GM23338 (cell line): ENCODE measurements around the gene IGF2BP2. TPM values are rescaled to one million over a fixed set of nuclear protein-coding genes. Genes with fewer than 3 reads are reported as not detected.

Experiments used
- ATAC-seq: fragments of 200-7000 bp; cut with Tn5 transposase; 3 replicates; pipeline ENCODE4 v1.9.1; 2020
- DNase-seq: peaks from one replicate; pipeline ENCODE4 v3.0.0-alpha.2; 2015; ENCODE audit warnings: low spot score
- H2AFZ ChIP-seq: fragments of 200-600 bp; sonication (generic); 2 replicates; pipeline ENCODE4 v1.8.0; 2016; ENCODE audit warnings: antibody characterized with exemption, mild to moderate bottlenecking, moderate library complexity
- H3F3A ChIP-seq: fragments of 200-600 bp; sonication (generic); replicated peaks from 2 replicates; pipeline ENCODE4 v1.8.0; 2017; ENCODE audit warnings: antibody characterized with exemption, mixed run types, low read depth
- H3K27ac ChIP-seq: fragments of 200-600 bp; sonication (generic); 2 replicates; pipeline ENCODE4 v1.6.1; 2016; ENCODE audit warnings: low read depth
- H3K27me3 ChIP-seq: fragments of 200-600 bp; sonication (generic); 2 replicates; pipeline ENCODE4 v1.8.0; 2016; ENCODE audit warnings: mild to moderate bottlenecking, mixed run types, moderate library complexity; ENCODE audit not compliant: insufficient read depth
- H3K36me3 ChIP-seq: fragments of 200-600 bp; sonication (generic); 2 replicates; pipeline ENCODE4 v1.8.0; 2016; ENCODE audit warnings: mild to moderate bottlenecking; ENCODE audit not compliant: insufficient read depth
- H3K4me1 ChIP-seq: fragments of 200-600 bp; sonication (generic); 2 replicates; pipeline ENCODE4 v1.8.0; 2016; ENCODE audit warnings: mild to moderate bottlenecking, moderate library complexity; ENCODE audit not compliant: insufficient read depth
- H3K4me2 ChIP-seq: fragments of 200-600 bp; sonication (generic); 2 replicates; pipeline ENCODE4 v1.7.1; 2017; ENCODE audit warnings: mixed run types
- H3K4me3 ChIP-seq: fragments of 200-600 bp; sonication (generic); 2 replicates; pipeline ENCODE4 v1.6.1; 2016; ENCODE audit warnings: mixed run types
- H3K79me2 ChIP-seq: fragments of 200-600 bp; sonication (generic); replicated peaks from 2 replicates; pipeline ENCODE4 v1.8.0; 2017; ENCODE audit warnings: mild to moderate bottlenecking; ENCODE audit not compliant: insufficient read depth
- H3K9me2 ChIP-seq: fragments of 200-600 bp; sonication (generic); 2 replicates; pipeline ENCODE4 v1.8.0; 2017; ENCODE audit not compliant: insufficient read depth
- H4K20me1 ChIP-seq: fragments of 200-600 bp; sonication (generic); replicated peaks from 2 replicates; pipeline ENCODE4 v1.8.0; 2017; ENCODE audit warnings: mild to moderate bottlenecking; ENCODE audit not compliant: insufficient read depth
- H3K27ac Mint-ChIP-seq: 2 replicates; pipeline ENCODE4 v1.8.0; 2020; ENCODE audit warnings: inconsistent platforms, mild to moderate bottlenecking, moderate library complexity, mixed read lengths
- H3K27me3 Mint-ChIP-seq: 3 replicates; pipeline ENCODE4 v1.8.0; 2022; ENCODE audit warnings: low read depth, mild to moderate bottlenecking, moderate library complexity, mixed read lengths, inconsistent platforms; ENCODE audit not compliant: insufficient read depth, poor library complexity
- H3K36me3 Mint-ChIP-seq: 3 replicates; pipeline ENCODE4 v1.8.0; 2021; ENCODE audit warnings: low read depth, mild to moderate bottlenecking, inconsistent platforms, moderate library complexity, mixed read lengths
- H3K4me1 Mint-ChIP-seq: 3 replicates; pipeline ENCODE4 v1.8.0; 2020; ENCODE audit warnings: mild to moderate bottlenecking, inconsistent platforms, mixed read lengths
- H3K4me3 Mint-ChIP-seq: 3 replicates; pipeline ENCODE4 v1.8.0; 2021; ENCODE audit warnings: moderate library complexity, mild to moderate bottlenecking, inconsistent platforms, mixed read lengths
- H3K9me3 Mint-ChIP-seq: 3 replicates; pipeline ENCODE4 v1.8.0; 2020; ENCODE audit warnings: moderate library complexity, mild to moderate bottlenecking, inconsistent platforms, mixed read lengths
- CREB1 ChIP-seq: fragments of 250-450 bp; sonication (Bioruptor Pico); IDR thresholded peaks from 2 replicates; pipeline ENCODE4 v1.5.0; 2020; ENCODE audit warnings: low read depth, mild to moderate bottlenecking, moderate library complexity
- CTCF ChIP-seq, 2 experiments: fragments of 200-600 bp in 1 of 2; sonication (generic) in 1 of 2; conservative IDR thresholded peaks; 2 replicates each; pipeline versions ENCODE4 v1.5.1 to v1.6.1; 2016 to 2017; ENCODE audit warnings: antibody characterized with exemption in 2 of 2, low read depth in 2 of 2, mild to moderate bottlenecking in 2 of 2, moderate library complexity in 1 of 2
- ETS1 ChIP-seq: IDR thresholded peaks from 2 replicates; pipeline ENCODE4 v1.6.1; 2016; ENCODE audit warnings: antibody characterized with exemption
- EZH2 ChIP-seq: fragments of 200-600 bp; sonication (generic); IDR thresholded peaks from one replicate; pipeline ENCODE4 v1.8.0; 2017; ENCODE audit warnings: antibody characterized with exemption, mild to moderate bottlenecking, low read depth; ENCODE audit not compliant: unreplicated experiment
- EZH2phosphoT487 ChIP-seq: fragments of 200-600 bp; sonication (generic); IDR thresholded peaks from one replicate; pipeline ENCODE4 v1.8.1; 2018; ENCODE audit warnings: antibody characterized with exemption; ENCODE audit not compliant: unreplicated experiment
- JUNB ChIP-seq: IDR thresholded peaks from one replicate; pipeline ENCODE4 v1.6.1; 2016; ENCODE audit warnings: antibody characterized with exemption; ENCODE audit not compliant: unreplicated experiment
- NANOG ChIP-seq: IDR thresholded peaks from 2 replicates; pipeline ENCODE4 v1.6.1; 2016; ENCODE audit warnings: antibody characterized with exemption, borderline replicate concordance
- POLR2AphosphoS5 ChIP-seq: IDR thresholded peaks from 2 replicates; pipeline ENCODE4 v1.6.1; 2016; ENCODE audit warnings: antibody characterized with exemption, low read depth
- REST ChIP-seq: IDR thresholded peaks from one replicate; pipeline ENCODE4 v1.6.1; 2018; ENCODE audit warnings: antibody characterized with exemption; ENCODE audit not compliant: unreplicated experiment
- STAT1 ChIP-seq: IDR thresholded peaks from one replicate; pipeline ENCODE4 v1.6.1; 2016; ENCODE audit warnings: antibody characterized with exemption; ENCODE audit not compliant: unreplicated experiment
- ZNF114 ChIP-seq: fragments of 250-450 bp; sonication (Bioruptor Pico); IDR thresholded peaks from 2 replicates; pipeline ENCODE4 v1.5.0; 2020; ENCODE audit warnings: mild to moderate bottlenecking, moderate library complexity
- ZNF331 ChIP-seq: fragments of 250-450 bp; sonication (Bioruptor Pico); IDR thresholded peaks from 2 replicates; pipeline ENCODE4 v1.5.0; 2020; ENCODE audit warnings: low read depth, mild to moderate bottlenecking, moderate library complexity
- ZNF462 ChIP-seq: fragments of 250-450 bp; sonication (Bioruptor Pico); IDR thresholded peaks from 2 replicates; pipeline ENCODE4 v1.5.0; 2020; ENCODE audit warnings: mild to moderate bottlenecking, moderate library complexity
- polyA plus RNA-seq: library from polyadenylated mRNA; unstranded; fragments of >200 nt; fragmentation: Nextera tagmentation; extraction: Ambion mirVana; gene quantifications from 2 replicates; pipeline ENCODE4 v1.2.1, GENCODE V29; 2016
- total RNA-seq: library from RNA; depleted of rRNA; stranded (reverse); fragments of >200 nt; shearing (Covaris generic); gene quantifications from 2 replicates; pipeline ENCODE4 v1.2.3, GENCODE V29; 2014

IGF2BP2 gene
- total and polyA plus RNA-seq, 2 experiments from 2014 or later = 82.9 to 84.5 TPM

DNA sequence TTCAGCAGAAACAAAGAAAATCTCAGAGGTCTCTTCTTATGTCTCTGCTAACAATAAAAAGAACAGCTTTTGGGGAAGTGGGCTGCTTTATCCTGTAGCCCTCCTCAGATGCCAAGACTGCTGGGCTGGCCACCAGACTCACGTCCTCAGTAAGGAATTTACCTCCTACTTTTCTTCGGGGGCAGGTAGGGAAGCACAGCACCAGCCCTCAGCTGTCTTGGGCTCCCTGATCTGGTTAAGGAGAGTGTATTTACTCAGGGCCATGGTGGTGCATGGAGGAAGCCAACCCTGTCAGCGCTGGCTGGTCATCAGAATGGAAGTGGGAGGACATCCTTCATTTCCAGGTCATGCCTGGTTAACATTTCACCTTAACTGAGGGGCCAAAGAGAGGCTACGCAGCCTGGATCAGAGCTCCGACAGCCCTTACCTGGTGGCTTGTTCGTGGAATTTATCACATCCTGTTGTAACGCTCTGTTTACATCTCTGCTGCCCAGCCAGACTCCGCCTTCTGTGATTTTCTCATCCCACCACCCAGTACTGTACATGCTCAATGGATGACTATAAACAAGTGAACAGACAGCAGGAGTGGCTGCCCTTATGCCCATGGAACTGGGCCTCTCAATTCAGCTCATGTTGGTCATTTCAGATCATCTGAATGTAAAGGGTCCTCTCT, 108.3 kb downstream of the IGF2BP2 start:
- DNase-seq (peak; percentile 50), ATAC-seq (peak; percentile 24)
- Histone ChIP-seq H3F3A (no peaks in the 10 kb centered on the region), H3K4me2 (peak overlapping the region; percentile 68), H3K27ac (peak overlapping the region; percentile 97), H3K4me1 (peaks cover 61% of the 10 kb centered on the region), H3K4me3 (no peak overlapping the region), H3K27me3 (no peaks in the 10 kb centered on the region), H3K79me2 (peaks cover 97% of the 10 kb centered on the region), H3K36me3 (no peaks in the 10 kb centered on the region), H3K9me2 (no peaks in the 10 kb centered on the region), H4K20me1 (peaks cover 18% of the 10 kb centered on the region), H2AFZ (no peak overlapping the region)
- Mint-ChIP-seq H3K27ac (peak overlapping the region; percentile 65), H3K27me3 (peaks cover 4% of the 10 kb centered on the region), H3K9me3 (no peaks in the 10 kb centered on the region), H3K4me1 (peaks cover 76% of the 10 kb centered on the region), H3K36me3 (peaks cover 8% of the 10 kb centered on the region; the same call in 2 of the 3 replicates), H3K4me3 (no peak overlapping the region)
- no peak for TF ChIP-seq CTCF (conservative IDR thresholded peaks at IDR 0.05; ENCODE audit: low read depth in 2 of 2)
- no peak for TF ChIP-seq NANOG
- TF ChIP-seq CREB1 = no peak
- TF ChIP-seq STAT1 = no peak
- no peak for TF ChIP-seq ZNF114 (CRISPR knock-in tag)
- TF ChIP-seq POLR2AphosphoS5 = no peak
- no peak for TF ChIP-seq JUNB
- TF ChIP-seq ETS1 = no peak
- TF ChIP-seq REST = no peak
- no peak for TF ChIP-seq ZNF462 (CRISPR knock-in tag)
- TF ChIP-seq ZNF331 (CRISPR knock-in tag) = no peak
- TF ChIP-seq EZH2 = no peak
- no peak for TF ChIP-seq EZH2phosphoT487
